OCI-LY1 (cell line): ENCODE measurements around the gene GATA3.

Experiments used
- H2AFZ ChIP-seq: fragments of 200-600 bp; sonication (generic), shearing (Covaris generic); 2 replicates; pipeline ENCODE4 v1.6.0; 2014; ENCODE audit warnings: antibody characterized with exemption, mild to moderate bottlenecking, low read length
- H3F3A ChIP-seq: fragments of 200-600 bp; sonication (generic), shearing (Covaris generic); 2 replicates; pipeline ENCODE4 v1.6.0; 2014; ENCODE audit warnings: mild to moderate bottlenecking, antibody characterized with exemption, low read length, moderate library complexity; ENCODE audit not compliant: insufficient read depth
- H3K27ac ChIP-seq: fragments of 200-600 bp; sonication (generic); 2 replicates; pipeline ENCODE4 v1.5.1; 2014; ENCODE audit warnings: low read length, mixed run types, mild to moderate bottlenecking, low read depth; ENCODE audit not compliant: poor library complexity, severe bottlenecking
- H3K27me3 ChIP-seq: fragments of 200-600 bp; sonication (generic); 2 replicates; pipeline ENCODE4 v1.6.0; 2014; ENCODE audit warnings: antibody characterized with exemption, mild to moderate bottlenecking, low read length, moderate library complexity; ENCODE audit not compliant: insufficient read depth
- H3K36me3 ChIP-seq: fragments of 200-600 bp; sonication (generic); 2 replicates; pipeline ENCODE4 v1.6.1; 2014; ENCODE audit warnings: mild to moderate bottlenecking, antibody characterized with exemption, low read length, moderate library complexity, mixed read lengths; ENCODE audit not compliant: insufficient read depth
- H3K4me1 ChIP-seq: fragments of 200-600 bp; sonication (generic); 2 replicates; pipeline ENCODE4 v1.5.1; 2014; ENCODE audit warnings: mild to moderate bottlenecking, low read length, moderate library complexity; ENCODE audit not compliant: insufficient read depth, severe bottlenecking
- H3K4me2 ChIP-seq: fragments of 200-600 bp; sonication (generic), shearing (Covaris generic); 2 replicates; pipeline ENCODE4 v1.6.1; 2014; ENCODE audit warnings: low read length
- H3K4me3 ChIP-seq: fragments of 200-600 bp; sonication (generic); 2 replicates; pipeline ENCODE4 v1.5.1; 2014; ENCODE audit warnings: low read length, low read depth, mild to moderate bottlenecking, mixed read lengths; ENCODE audit not compliant: poor library complexity, severe bottlenecking
- H3K79me2 ChIP-seq: fragments of 200-600 bp; shearing (Covaris generic); 2 replicates; pipeline ENCODE4 v1.6.1; 2016; ENCODE audit warnings: mixed run types, low read length, mixed read lengths; ENCODE audit not compliant: insufficient read depth
- H3K9ac ChIP-seq: fragments of 200-600 bp; sonication (generic), shearing (Covaris generic); 2 replicates; pipeline ENCODE4 v1.6.1; 2014; ENCODE audit warnings: mild to moderate bottlenecking, low read length, mixed read lengths
- H3K9me2 ChIP-seq: fragments of 200-600 bp; sonication (generic), shearing (Covaris generic); 2 replicates; pipeline ENCODE4 v1.6.1; 2014; ENCODE audit warnings: low read depth, mild to moderate bottlenecking, low read length, mixed read lengths
- H3K9me3 ChIP-seq: fragments of 200-600 bp; shearing (Covaris generic); 2 replicates; pipeline ENCODE4 v1.6.1; 2014; ENCODE audit warnings: low read length, mixed read lengths
- H4K20me1 ChIP-seq: fragments of 200-600 bp; sonication (generic), shearing (Covaris generic); 2 replicates; pipeline ENCODE4 v1.6.0; 2016; ENCODE audit warnings: mild to moderate bottlenecking, low read length; ENCODE audit not compliant: insufficient read depth
- CTCF ChIP-seq: fragments of 200-600 bp; sonication (generic), shearing (Covaris generic); IDR thresholded peaks from 2 replicates; pipeline ENCODE4 v1.5.1; 2017; ENCODE audit warnings: mild to moderate bottlenecking, antibody characterized with exemption, low read length, moderate library complexity, mixed read lengths
- EZH2 ChIP-seq: fragments of 200-600 bp; sonication (generic), shearing (Covaris generic); IDR thresholded peaks from 2 replicates; pipeline ENCODE4 v1.8.0; 2017; ENCODE audit warnings: borderline replicate concordance, mixed run types, mild to moderate bottlenecking, antibody characterized with exemption, low read length, moderate library complexity, mixed read lengths

GATA3 gene

GRCh38 chr10:8122611-8123369 is 68.3 kb downstream of the GATA3 start:
- TF ChIP-seq CTCF: no peak
- no peak for TF ChIP-seq EZH2
- H3K4me3 ChIP-seq: no peak overlapping the region
- no peak overlapping the region for H3K27ac ChIP-seq
- no peak overlapping the region for H3K9ac ChIP-seq
- no peaks in the 10 kb centered on the region for H3K79me2 ChIP-seq
- H3K27me3 ChIP-seq: no peaks in the 10 kb centered on the region
- H2AFZ ChIP-seq: no peak overlapping the region
- no peaks in the 10 kb centered on the region for H3K36me3 ChIP-seq
- H3K4me2 ChIP-seq: no peak overlapping the region
- H3K9me2 ChIP-seq: no peaks in the 10 kb centered on the region
- no peaks in the 10 kb centered on the region for H3K4me1 ChIP-seq
- H3F3A ChIP-seq: no peaks in the 10 kb centered on the region
- no peaks in the 10 kb centered on the region for H3K9me3 ChIP-seq
- H4K20me1 ChIP-seq: no peaks in the 10 kb centered on the region

DNA sequence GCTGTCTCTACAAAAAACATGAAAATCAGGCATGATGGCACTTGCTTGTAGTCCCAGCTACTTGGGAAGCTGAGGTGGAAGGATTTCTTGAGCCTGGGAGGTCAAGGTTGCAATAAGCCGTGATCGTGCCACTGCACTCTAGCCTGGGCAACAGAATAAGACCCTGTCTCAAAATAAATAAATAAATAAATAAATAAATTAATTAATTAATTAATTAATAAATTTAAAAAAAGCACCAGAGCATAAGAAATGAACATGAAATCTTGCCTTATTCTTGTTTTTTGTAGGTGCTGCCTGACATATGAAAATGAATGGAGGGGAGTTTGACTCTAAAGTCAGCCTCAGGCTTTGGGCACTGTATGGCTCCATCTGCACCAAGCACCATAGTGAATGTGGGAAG is 69.9 kb downstream of the GATA3 start:
- H3K79me2 ChIP-seq: no peaks in the 10 kb centered on the region
- no peaks in the 10 kb centered on the region for H3K27me3 ChIP-seq

More for the DNA sequence above, 69.9 kb downstream of the GATA3 start:
- H3K9me3 ChIP-seq: no peaks in the 10 kb centered on the region
- H3K27ac ChIP-seq: no peak overlapping the region
- H3K4me2 ChIP-seq: no peak overlapping the region
- H2AFZ ChIP-seq: no peak overlapping the region
- no peaks in the 10 kb centered on the region for H3K9me2 ChIP-seq
- H3K4me1 ChIP-seq: no peaks in the 10 kb centered on the region
- H4K20me1 ChIP-seq: no peaks in the 10 kb centered on the region
- TF ChIP-seq CTCF (no peak), EZH2 (no peak)
- no peak overlapping the region for H3K4me3 ChIP-seq
- no peaks in the 10 kb centered on the region for H3F3A ChIP-seq
- no peak overlapping the region for H3K9ac ChIP-seq
- no peaks in the 10 kb centered on the region for H3K36me3 ChIP-seq
